Kidney epithelial cell (primary cell): ENCODE data around the gene TBC1D21. TPM values are rescaled to one million over a fixed set of nuclear protein-coding genes. Genes with fewer than 3 reads are reported as not detected.

Experiments
- DNase-seq: peaks from one replicate; pipeline ENCODE4 v3.0.0-alpha.2; 2010; ENCODE audit warnings: low read depth
- H3K27me3 ChIP-seq: 2 replicates; pipeline ENCODE4 v1.6.0; 2011; ENCODE audit warnings: low read length; ENCODE audit not compliant: control insufficient read depth, insufficient read depth
- H3K36me3 ChIP-seq: 2 replicates; pipeline ENCODE4 v1.5.1; 2011; ENCODE audit warnings: low read length; ENCODE audit not compliant: control insufficient read depth, insufficient read depth
- H3K4me3 ChIP-seq: 2 replicates; pipeline ENCODE4 v1.5.1; 2011; ENCODE audit warnings: low read depth, mild to moderate bottlenecking, control low read depth, low read length
- CTCF ChIP-seq: IDR thresholded peaks from 2 replicates; pipeline ENCODE4 v1.5.1; 2011; ENCODE audit warnings: mild to moderate bottlenecking, moderate library complexity, low read length, control low read depth, inconsistent platforms; ENCODE audit not compliant: insufficient read depth, poor library complexity, severe bottlenecking
- total RNA-seq: library from RNA; depleted of rRNA; stranded (reverse); fragments of >200 nt; gene quantifications from 2 replicates; pipeline ENCODE4 v1.2.3, GENCODE V29; 2015

Gene TBC1D21
- total RNA-seq, 1 donor from 2014 or later = not detected

DNA sequence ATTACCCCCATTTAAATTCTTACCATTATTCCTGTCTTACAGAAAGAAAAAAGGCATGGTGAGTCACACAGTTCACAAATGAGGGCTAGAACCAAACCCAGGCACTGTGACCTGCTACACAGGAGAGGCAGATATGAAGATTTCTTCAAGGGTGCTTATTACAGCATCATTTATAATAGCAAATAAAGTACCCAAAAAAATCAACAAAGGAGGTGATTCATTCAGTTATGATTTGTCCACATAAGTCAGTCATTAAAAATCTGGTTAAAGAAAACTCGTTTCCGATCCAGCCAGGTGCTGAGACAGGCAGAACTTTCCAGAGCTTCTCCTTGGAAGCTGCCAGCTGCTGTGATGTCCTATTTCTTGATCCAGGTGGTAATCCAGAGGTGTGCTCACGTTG lies 45.4 kb downstream of the TBC1D21 start:
- no peak for TF ChIP-seq CTCF
- DNase-seq = no peak
- Histone ChIP-seq H3K27me3 (no peaks in the 10 kb centered on the region), H3K4me3 (no peak overlapping the region), H3K36me3 (peaks cover 1% of the 10 kb centered on the region)

DNA sequence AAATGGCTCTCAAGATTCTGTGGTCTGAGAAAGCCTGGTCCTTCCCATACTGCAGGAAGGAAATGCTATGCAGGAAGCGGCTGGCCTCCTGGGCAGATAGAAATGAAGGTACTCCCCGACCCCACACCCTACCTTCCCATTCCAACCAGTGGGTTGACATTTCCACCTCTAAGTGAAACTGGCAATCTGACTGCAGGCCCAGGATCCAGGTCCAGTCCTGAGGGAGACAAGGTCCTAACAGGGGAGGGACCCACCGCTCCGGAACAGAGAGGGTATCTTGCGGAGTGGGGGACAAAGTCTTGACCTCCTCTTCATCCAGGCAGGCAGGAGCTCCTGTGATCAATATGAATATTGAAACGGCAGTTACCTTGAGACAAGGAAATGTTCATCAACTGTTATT lies 46.3 kb downstream of the TBC1D21 start:
- H3K36me3 ChIP-seq = peaks cover 1% of the 10 kb centered on the region
- H3K4me3 ChIP-seq = no peak overlapping the region
- DNase-seq = no peak
- TF ChIP-seq CTCF = no peak
- H3K27me3 ChIP-seq = no peaks in the 10 kb centered on the region

GRCh38 chr15:73921254-73921925 lies 48.0 kb downstream of the TBC1D21 start:
- Histone ChIP-seq H3K36me3 (no peaks in the 10 kb centered on the region), H3K27me3 (no peaks in the 10 kb centered on the region), H3K4me3 (no peak overlapping the region)
- TF ChIP-seq CTCF = no peak
- DNase-seq = no peak

GRCh38 chr15:73922186-73923151 lies 49.1 kb downstream of the TBC1D21 start:
- TF ChIP-seq CTCF = no peak
- Histone ChIP-seq H3K27me3 (no peaks in the 10 kb centered on the region), H3K36me3 (no peaks in the 10 kb centered on the region), H3K4me3 (no peak overlapping the region)
- no peak for DNase-seq

DNA sequence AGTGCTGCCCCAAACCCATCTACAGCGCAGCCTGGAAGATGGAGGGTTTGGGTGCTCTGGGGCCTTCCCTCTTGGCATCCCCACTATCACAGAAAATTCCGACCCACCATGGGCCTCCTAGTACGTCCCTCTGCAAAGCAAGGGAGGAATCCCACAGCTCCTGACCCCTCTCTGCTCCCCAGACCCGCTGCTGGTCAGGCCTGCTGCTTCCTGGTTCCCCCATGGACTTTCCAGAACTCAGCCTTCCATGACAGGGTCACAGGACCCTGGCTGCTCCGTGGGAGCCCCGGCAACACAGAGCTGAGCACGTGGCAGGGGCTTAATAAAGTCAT lies 49.8 kb downstream of the TBC1D21 start:
- DNase-seq = no peak
- no peaks in the 10 kb centered on the region for H3K36me3 ChIP-seq
- no peak for TF ChIP-seq CTCF
- no peaks in the 10 kb centered on the region for H3K27me3 ChIP-seq
- H3K4me3 ChIP-seq = no peak overlapping the region
